ENCODE measurements around the gene GMPR. TPM values are rescaled to one million over a fixed set of nuclear protein-coding genes. Genes with fewer than 3 reads are reported as not detected.

Gene GMPR
- total and polyA plus RNA-seq, 2 donors (not counting 3 experiments of a cell fraction or from before 2014, with no cell fraction given): 36.3 to 64.0 TPM

GRCh38 chr6:16217156-16217721 is 21.1 kb upstream of the GMPR start:
- CTCF ChIA-PET: interaction anchor here (3.1 to 4.1 kb wide), 3 partner anchors 11 to 21 kb away, joined by 8 to 29 read pairs (median 12); partner anchors contain the start of gene GMPR
- BruUV-seq (replicated peaks): no TSS peak
- dilution Hi-C loops (cut with MboI; ENCODE audit: extremely low pct_ligation_motif_present, low sequenced_read_pairs): no loop called here

More at GRCh38 chr6:16217156-16217721, 21.1 kb upstream of the GMPR start:
- no peak overlapping the region for H3K4me3 ChIP-seq (replicated peaks in 1 of 3; ENCODE audit: insufficient read depth in 1 of 3, low read depth in 1 of 3, low read length in 3 of 3)
- FAIRE-seq: no peak
- no peak overlapping the region for H2AFZ ChIP-seq (ENCODE audit: low read depth, low read length)
- no peak overlapping the region for H3K4me2 ChIP-seq (ENCODE audit: insufficient read depth, low read length)
- TF ChIP-seq, protein P1, sequence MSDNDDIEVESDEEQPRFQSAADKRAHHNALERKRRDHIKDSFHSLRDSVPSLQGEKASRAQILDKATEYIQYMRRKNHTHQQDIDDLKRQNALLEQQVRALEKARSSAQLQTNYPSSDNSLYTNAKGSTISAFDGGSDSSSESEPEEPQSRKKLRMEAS (IDR thresholded peaks at IDR 0.05; ENCODE audit: insufficient read depth, insufficient read length): no peak
- TF ChIP-seq MYC (IDR thresholded peaks at IDR 0.05; ENCODE audit: low read depth, low read length) (no peak), POLR2A (IDR thresholded peaks at IDR 0.05; ENCODE audit: low read depth, low read length) (no peak), FOS (IDR thresholded peaks at IDR 0.05; ENCODE audit: borderline replicate concordance, insufficient read depth, low read length) (no peak), POLR2AphosphoS5 (IDR thresholded peaks at IDR 0.05; ENCODE audit: insufficient read depth, low read depth, low read length) (no peak), JUN (IDR thresholded peaks at IDR 0.05; ENCODE audit: borderline replicate concordance, insufficient read depth, insufficient read length, low read depth) (no peak), EZH2 (IDR thresholded peaks at IDR 0.05; ENCODE audit: borderline replicate concordance, low read depth, low read length, severe bottlenecking) (no peak), GATA2 (IDR thresholded peaks at IDR 0.05; ENCODE audit: insufficient read depth, insufficient read length, low read depth, low read length) (no peak), CTCF (IDR thresholded peaks at IDR 0.05; ENCODE audit: extremely low read depth in 1 of 2, insufficient read depth in 1 of 2, low read depth in 1 of 2, low read length in 2 of 2) (no peak)
- H3K9me3 ChIP-seq (replicated peaks; ENCODE audit: control insufficient read depth, insufficient read depth, low read length): no peaks in the 10 kb centered on the region
- POLR2A ChIA-PET: no interaction called here
- H3K9ac ChIP-seq (replicated peaks; ENCODE audit: extremely low read depth, insufficient read depth, low read length): no peak overlapping the region
- H3K4me1 ChIP-seq (ENCODE audit: control insufficient read depth, extremely low read depth, insufficient read depth, low read length): peaks cover 28% of the 10 kb centered on the region
- no peaks in the 10 kb centered on the region for H3K36me3 ChIP-seq (ENCODE audit: control insufficient read depth in 2 of 2, extremely low read depth in 1 of 2, insufficient read depth in 2 of 2, low read length in 2 of 2)
- H3K27me3 ChIP-seq (ENCODE audit: control insufficient read depth in 2 of 2, insufficient read depth in 2 of 2, low read length in 2 of 2): no peaks in the 10 kb centered on the region
- no peaks in the 10 kb centered on the region for H4K20me1 ChIP-seq (replicated peaks; ENCODE audit: control insufficient read depth, extremely low read depth, insufficient read depth, low read length)
- intact Hi-C loops (cut with micrococcal nuclease): loop anchor here (5.0 to 10.0 kb wide), 3 partner anchors 120 to 1278 kb away; no protein-coding TSS in a partner anchor
- no peak overlapping the region for H3K27ac ChIP-seq (ENCODE audit: insufficient read depth, low read depth, low read length)
- no peaks in the 10 kb centered on the region for H3K9me1 ChIP-seq (replicated peaks; ENCODE audit: control insufficient read depth, extremely low read depth, insufficient read depth, low read length)
- DNase-seq (ENCODE audit: low read depth, low spot score): no peak
- H3K79me2 ChIP-seq (ENCODE audit: control insufficient read depth, insufficient read depth, low read length): no peaks in the 10 kb centered on the region

Measured in endothelial cell of umbilical vein (primary cell).